Progenitor cell of endocrine pancreas (in vitro differentiated cells): ENCODE data around the gene NADK. TPM values are rescaled to one million over a fixed set of nuclear protein-coding genes. Genes with fewer than 3 reads are reported as not detected.

Experiments
- DNase-seq: peaks from one replicate; pipeline ENCODE4 v3.0.0; 2021; ENCODE audit warnings: low spot score; ENCODE audit not compliant: unreplicated experiment
- H3K27ac Mint-ChIP-seq: 2 replicates; pipeline ENCODE4 v1.8.0; 2021; ENCODE audit warnings: mild to moderate bottlenecking, moderate library complexity, mixed read lengths
- H3K27me3 Mint-ChIP-seq: 2 replicates; pipeline ENCODE4 v1.8.0; 2021; ENCODE audit warnings: mixed read lengths
- H3K36me3 Mint-ChIP-seq: 2 replicates; pipeline ENCODE4 v1.8.0; 2022; ENCODE audit warnings: mixed read lengths; ENCODE audit not compliant: insufficient read depth
- H3K4me1 Mint-ChIP-seq: 2 replicates; pipeline ENCODE4 v1.8.0; 2021; ENCODE audit warnings: low read depth, mixed read lengths
- H3K4me3 Mint-ChIP-seq: 2 replicates; pipeline ENCODE4 v1.8.0; 2021; ENCODE audit warnings: low read depth, mild to moderate bottlenecking, moderate library complexity, mixed read lengths
- H3K9me3 Mint-ChIP-seq: 2 replicates; pipeline ENCODE4 v1.8.0; 2021; ENCODE audit warnings: low read depth, mixed read lengths
- total RNA-seq: library from RNA; stranded (reverse); gene quantifications from 2 replicates; pipeline ENCODE4 v1.2.1, GENCODE V29; 2021
- TF ChIP-seq, protein P1 (sequence below): fragments of 200-600 bp; sonication (generic); IDR thresholded peaks from one replicate; pipeline ENCODE4 v1.5.0; 2021; ENCODE audit warnings: antibody characterized with exemption, mild to moderate bottlenecking; ENCODE audit not compliant: unreplicated experiment

NADK gene
- total RNA-seq, 1 donor from 2014 or later, result 87.8 TPM

DNA sequence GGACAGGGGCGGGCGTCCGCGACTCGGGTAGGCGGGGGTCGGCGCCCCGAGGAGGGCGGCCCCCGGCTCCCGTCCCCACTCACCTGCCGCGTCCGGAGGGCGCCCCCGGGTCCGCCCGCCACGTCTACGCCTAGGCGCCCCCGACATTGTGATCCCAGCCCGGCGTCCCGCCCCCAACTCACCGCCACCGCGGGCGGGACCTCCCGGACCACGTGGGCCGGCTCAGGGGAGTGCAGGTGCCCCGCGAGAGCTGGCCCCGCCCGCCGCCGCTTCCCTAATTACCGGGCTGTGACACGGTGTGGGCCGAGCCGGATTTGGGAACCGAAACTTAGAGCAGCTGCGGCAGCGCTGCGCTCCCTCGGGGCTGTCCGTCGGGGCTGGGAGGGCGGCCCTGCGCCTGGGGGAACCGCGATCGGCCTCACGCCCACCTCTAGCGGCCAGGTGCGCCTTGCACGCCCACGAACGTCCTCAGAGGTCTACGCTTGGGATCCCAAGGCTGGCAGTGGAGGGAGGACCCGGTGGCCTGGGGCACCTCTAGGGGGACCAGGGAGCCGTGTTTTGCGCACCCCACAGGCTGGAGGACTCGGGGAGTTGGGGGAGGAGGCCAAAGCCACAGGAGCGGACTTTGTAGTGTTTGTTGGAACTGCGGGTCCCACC is 521 bp upstream of the NADK start:
- Mint-ChIP-seq H3K4me3 (peak overlapping the region; percentile 70), H3K27me3 (no peaks in the 10 kb centered on the region), H3K36me3 (peaks cover 2% of the 10 kb centered on the region), H3K9me3 (no peaks in the 10 kb centered on the region), H3K27ac (peak overlapping the region; percentile 29), H3K4me1 (peaks cover 39% of the 10 kb centered on the region)
- DNase-seq, result peak; percentile 67
- TF ChIP-seq, protein P1, sequence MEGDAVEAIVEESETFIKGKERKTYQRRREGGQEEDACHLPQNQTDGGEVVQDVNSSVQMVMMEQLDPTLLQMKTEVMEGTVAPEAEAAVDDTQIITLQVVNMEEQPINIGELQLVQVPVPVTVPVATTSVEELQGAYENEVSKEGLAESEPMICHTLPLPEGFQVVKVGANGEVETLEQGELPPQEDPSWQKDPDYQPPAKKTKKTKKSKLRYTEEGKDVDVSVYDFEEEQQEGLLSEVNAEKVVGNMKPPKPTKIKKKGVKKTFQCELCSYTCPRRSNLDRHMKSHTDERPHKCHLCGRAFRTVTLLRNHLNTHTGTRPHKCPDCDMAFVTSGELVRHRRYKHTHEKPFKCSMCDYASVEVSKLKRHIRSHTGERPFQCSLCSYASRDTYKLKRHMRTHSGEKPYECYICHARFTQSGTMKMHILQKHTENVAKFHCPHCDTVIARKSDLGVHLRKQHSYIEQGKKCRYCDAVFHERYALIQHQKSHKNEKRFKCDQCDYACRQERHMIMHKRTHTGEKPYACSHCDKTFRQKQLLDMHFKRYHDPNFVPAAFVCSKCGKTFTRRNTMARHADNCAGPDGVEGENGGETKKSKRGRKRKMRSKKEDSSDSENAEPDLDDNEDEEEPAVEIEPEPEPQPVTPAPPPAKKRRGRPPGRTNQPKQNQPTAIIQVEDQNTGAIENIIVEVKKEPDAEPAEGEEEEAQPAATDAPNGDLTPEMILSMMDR, result peak; percentile 63

GRCh38 chr1:1777583-1777899 is 729 bp downstream of the NADK start:
- TF ChIP-seq, protein P1, result no peak
- H3K27ac Mint-ChIP-seq, result peak overlapping the region; percentile 85
- H3K9me3 Mint-ChIP-seq, result no peaks in the 10 kb centered on the region
- DNase-seq, result no peak
- H3K27me3 Mint-ChIP-seq, result no peaks in the 10 kb centered on the region
- peaks cover 4% of the 10 kb centered on the region for H3K36me3 Mint-ChIP-seq
- peak overlapping the region; percentile 79 for H3K4me3 Mint-ChIP-seq
- H3K4me1 Mint-ChIP-seq, result peaks cover 30% of the 10 kb centered on the region

- no peak for DNase-seq
- H3K27ac Mint-ChIP-seq, result peak overlapping the region; percentile 85
- no peaks in the 10 kb centered on the region for H3K27me3 Mint-ChIP-seq
- peaks cover 9% of the 10 kb centered on the region for H3K36me3 Mint-ChIP-seq
- H3K4me1 Mint-ChIP-seq, result peaks cover 30% of the 10 kb centered on the region
- no peaks in the 10 kb centered on the region for H3K9me3 Mint-ChIP-seq
- TF ChIP-seq, protein P1, result no peak
- peak overlapping the region; percentile 79 for H3K4me3 Mint-ChIP-seq
Observed at GRCh38 chr1:1776672-1777582, 1.3 kb downstream of the NADK start.

GRCh38 chr1:1775327-1776226 is 2.7 kb downstream of the NADK start:
- DNase-seq, result no peak
- TF ChIP-seq, protein P1, result no peak
- Mint-ChIP-seq H3K9me3 (peaks cover 6% of the 10 kb centered on the region), H3K36me3 (peaks cover 18% of the 10 kb centered on the region), H3K4me1 (peaks cover 28% of the 10 kb centered on the region), H3K27me3 (no peaks in the 10 kb centered on the region), H3K4me3 (peak overlapping the region; percentile 79), H3K27ac (peak overlapping the region; percentile 54)

DNA sequence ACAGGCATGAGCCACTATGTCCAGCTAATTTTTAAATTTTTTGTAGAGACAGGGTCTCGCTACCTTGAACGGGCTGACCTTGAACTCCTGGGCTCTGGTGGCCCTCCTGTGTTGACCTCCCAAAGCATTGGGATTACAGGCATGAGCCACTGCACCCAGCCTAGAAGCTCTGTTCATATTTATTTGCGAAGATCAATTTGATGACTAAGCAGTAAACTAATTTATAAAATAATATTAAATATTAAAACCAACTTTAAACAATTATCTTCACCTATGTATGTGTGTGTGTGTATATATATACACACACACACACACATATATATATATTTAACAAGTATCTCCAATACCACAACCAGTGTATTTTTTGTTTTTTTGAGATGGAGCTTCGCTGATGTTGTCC is 4.4 kb downstream of the NADK start:
- H3K27ac Mint-ChIP-seq, result no peak overlapping the region
- no peak for DNase-seq
- H3K27me3 Mint-ChIP-seq, result no peaks in the 10 kb centered on the region
- no peak overlapping the region for H3K4me3 Mint-ChIP-seq
- peaks cover 9% of the 10 kb centered on the region for H3K9me3 Mint-ChIP-seq
- H3K36me3 Mint-ChIP-seq, result peaks cover 25% of the 10 kb centered on the region
- peaks cover 21% of the 10 kb centered on the region for H3K4me1 Mint-ChIP-seq
- TF ChIP-seq, protein P1, result no peak
